T47D (cell line): Measurements from ENCODE around the gene RBM43.
"Not testable (repeated sequence)": the region's sequence is repeated elsewhere in the genome, so short reads cannot be mapped to it uniquely, and the experiment has no call there.

Experiments used
- DNase-seq, 2 experiments: peaks; one replicate each; pipeline versions ENCODE4 v3.0.0 to v3.0.0-alpha.2; 2011 to 2012; ENCODE audit warnings: low read depth in 1 of 2, low spot score in 1 of 2
- JUND ChIP-seq: IDR thresholded peaks from 2 replicates; pipeline ENCODE4 v1.6.1; 2012; ENCODE audit warnings: low read depth
- in situ Hi-C: cut with HindIII; loops from 2 replicates; pipeline ENCODE4 v1.10.0; 2016; ENCODE audit warnings: low sequenced_read_pairs, low pct_unique_long_range_greater_than_20kb

RBM43 gene

GRCh38 chr2:151261231-151261976, at the start of gene RBM43:
TSS of gene RBM43 (minus strand) at chr2:151261863. CDS start at chr2:151261727, 136 bp downstream.
- TF ChIP-seq JUND: no peak
- peak; percentile 70 to 89 for DNase-seq
- in situ Hi-C loops: no loop called here

- DNase-seq, in situ Hi-C loops: not testable (repeated sequence)
These were observed 48.6 kb upstream of the RBM43 start for GRCh38 chr2:151310313-151310712.

GRCh38 chr2:151306621-151307020, 45.0 kb upstream of the RBM43 start:
- no peak for DNase-seq
- no peak for TF ChIP-seq JUND
- in situ Hi-C loops: no loop called here

- no peak for TF ChIP-seq JUND
- in situ Hi-C loops: no loop called here
- no peak for DNase-seq
These were observed 43.5 kb upstream of the RBM43 start for GRCh38 chr2:151305129-151305691.

DNA sequence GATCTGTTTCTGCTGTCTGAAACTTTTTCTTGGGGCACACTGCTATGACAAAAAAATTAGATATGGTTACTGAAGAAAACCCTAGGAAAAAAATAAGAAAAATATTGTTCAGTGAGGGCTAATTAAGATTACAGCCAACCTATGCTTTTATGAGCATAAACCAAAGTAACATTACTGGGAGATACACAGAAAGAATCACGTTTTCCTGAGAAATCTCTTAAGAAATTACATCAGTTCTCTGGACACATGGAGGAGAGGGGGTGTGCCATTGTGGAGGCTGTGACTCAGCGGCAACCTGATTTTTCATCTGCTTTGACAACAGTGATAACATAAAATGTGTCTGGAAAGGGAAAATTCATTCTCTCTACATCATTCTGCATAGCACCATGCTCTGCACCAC, 41.2 kb upstream of the RBM43 start:
- no peak for TF ChIP-seq JUND
- in situ Hi-C loops: no loop called here
- DNase-seq: no peak

DNA sequence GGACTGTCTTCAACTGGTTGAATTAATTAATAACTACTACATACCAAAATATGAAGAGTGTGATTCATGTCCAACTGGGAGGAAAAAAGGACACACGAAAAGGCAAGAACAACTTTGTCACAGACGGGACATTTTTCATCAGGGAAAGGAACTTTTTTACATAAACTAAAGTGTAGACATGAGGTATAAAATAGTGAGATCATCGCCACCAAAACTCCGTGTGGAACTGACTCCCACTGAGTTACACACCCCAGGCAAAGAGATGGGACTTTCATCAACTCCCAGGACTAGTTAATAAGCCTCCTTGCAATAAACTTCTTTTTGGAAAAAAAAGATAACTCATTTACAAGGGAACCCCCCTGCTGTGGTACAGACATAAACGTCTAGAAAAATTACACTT, 40.7 kb upstream of the RBM43 start:
- no peak for TF ChIP-seq JUND
- in situ Hi-C loops: no loop called here

GRCh38 chr2:151299920-151300539, 38.4 kb upstream of the RBM43 start:
- no peak for TF ChIP-seq JUND
- in situ Hi-C loops: no loop called here
- DNase-seq: no peak

More for the DNA sequence above, 40.7 kb upstream of the RBM43 start:
- DNase-seq: no peak

DNA sequence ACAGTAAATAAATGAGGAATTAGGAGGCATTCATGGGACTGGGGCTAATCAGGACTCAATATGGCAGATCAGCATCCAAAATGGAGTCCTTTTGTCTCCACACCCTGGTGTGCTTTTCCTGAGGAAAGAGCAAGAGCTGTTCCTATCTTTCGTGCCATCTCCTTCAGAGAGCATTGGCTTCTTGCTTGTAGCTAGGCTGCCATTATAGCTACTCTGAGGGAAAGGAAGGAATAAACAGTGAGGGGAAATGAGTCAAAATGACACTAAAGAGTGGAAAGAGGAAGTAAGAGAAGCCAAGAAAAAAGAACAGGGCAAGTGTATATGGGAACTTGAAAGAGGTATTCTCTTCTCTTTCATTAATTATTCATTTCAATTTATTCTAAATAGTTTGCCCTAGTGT, 36.2 kb upstream of the RBM43 start:
- TF ChIP-seq JUND: no peak
- in situ Hi-C loops: no loop called here
- DNase-seq: no peak

DNA sequence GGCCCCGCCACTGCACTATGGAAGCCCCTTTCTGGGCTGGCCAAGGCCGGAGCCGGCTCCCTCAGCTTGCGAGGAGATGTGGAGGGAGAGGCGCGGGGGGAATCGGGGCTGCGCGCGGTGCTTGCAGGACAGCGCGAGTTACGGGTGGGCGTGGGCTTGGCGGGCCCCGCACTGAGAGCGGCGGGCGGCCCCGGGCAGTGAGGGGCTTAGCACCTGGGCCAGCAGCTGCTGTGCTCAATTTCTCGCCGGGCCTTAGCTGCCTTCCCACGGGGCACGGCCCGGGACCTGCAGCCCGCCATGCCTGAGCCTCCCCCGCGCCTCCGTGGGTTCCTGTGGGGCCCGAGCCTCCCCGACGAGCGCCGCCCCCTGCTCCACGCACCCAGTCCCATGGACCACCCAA, 34.3 kb upstream of the RBM43 start:
- DNase-seq: not testable (repeated sequence)

GRCh38 chr2:151292546-151292945, 30.9 kb upstream of the RBM43 start:
- DNase-seq: no peak
- in situ Hi-C loops: no loop called here
- TF ChIP-seq JUND: no peak

More for the DNA sequence above, 34.3 kb upstream of the RBM43 start:
- in situ Hi-C loops: not testable (repeated sequence)

GRCh38 chr2:151292141-151292540, 30.5 kb upstream of the RBM43 start:
- TF ChIP-seq JUND: no peak
- no peak for DNase-seq
- in situ Hi-C loops: no loop called here

- in situ Hi-C loops: no loop called here
- DNase-seq: no peak
- TF ChIP-seq JUND: no peak
These were observed 29.6 kb upstream of the RBM43 start for GRCh38 chr2:151291224-151291623.
